Bronchial epithelial cell (primary cell): ENCODE results near the gene HOXA3. TPM values are rescaled to one million over a fixed set of nuclear protein-coding genes. Genes with fewer than 3 reads are reported as not detected.

Source experiments
- DNase-seq: peaks from one replicate; pipeline ENCODE4 v3.0.0-alpha.2; 2010; ENCODE audit warnings: low read depth
- FAIRE-seq: peaks from 2 replicates; lab custom pipeline; 2011; peaks lifted over from hg19 to GRCh38; lab: Jason Lieb, UNC
- H3K27me3 ChIP-seq: 2 replicates; pipeline ENCODE4 v1.5.1; 2011; ENCODE audit warnings: low read length; ENCODE audit not compliant: control insufficient read depth, insufficient read depth
- H3K36me3 ChIP-seq: 2 replicates; pipeline ENCODE4 v1.5.1; 2011; ENCODE audit warnings: low read length; ENCODE audit not compliant: control insufficient read depth, insufficient read depth
- H3K4me3 ChIP-seq: 2 replicates; pipeline ENCODE4 v1.5.1; 2011; ENCODE audit warnings: mild to moderate bottlenecking, low read depth, low read length, control low read depth
- total RNA-seq: library from RNA; depleted of rRNA; stranded (reverse); fragments of >200 nt; gene quantifications from 2 replicates; pipeline ENCODE4 v1.2.1, GENCODE V29; 2014
- TF ChIP-seq, protein P1 (sequence below): IDR thresholded peaks from 2 replicates; pipeline ENCODE4 v1.5.1; 2011; ENCODE audit warnings: mild to moderate bottlenecking, moderate library complexity, low read length, control low read depth, inconsistent platforms; ENCODE audit not compliant: insufficient read depth, severe bottlenecking

The HOXA3 gene
- total RNA-seq, 1 donor from 2014 or later: not detected

DNA sequence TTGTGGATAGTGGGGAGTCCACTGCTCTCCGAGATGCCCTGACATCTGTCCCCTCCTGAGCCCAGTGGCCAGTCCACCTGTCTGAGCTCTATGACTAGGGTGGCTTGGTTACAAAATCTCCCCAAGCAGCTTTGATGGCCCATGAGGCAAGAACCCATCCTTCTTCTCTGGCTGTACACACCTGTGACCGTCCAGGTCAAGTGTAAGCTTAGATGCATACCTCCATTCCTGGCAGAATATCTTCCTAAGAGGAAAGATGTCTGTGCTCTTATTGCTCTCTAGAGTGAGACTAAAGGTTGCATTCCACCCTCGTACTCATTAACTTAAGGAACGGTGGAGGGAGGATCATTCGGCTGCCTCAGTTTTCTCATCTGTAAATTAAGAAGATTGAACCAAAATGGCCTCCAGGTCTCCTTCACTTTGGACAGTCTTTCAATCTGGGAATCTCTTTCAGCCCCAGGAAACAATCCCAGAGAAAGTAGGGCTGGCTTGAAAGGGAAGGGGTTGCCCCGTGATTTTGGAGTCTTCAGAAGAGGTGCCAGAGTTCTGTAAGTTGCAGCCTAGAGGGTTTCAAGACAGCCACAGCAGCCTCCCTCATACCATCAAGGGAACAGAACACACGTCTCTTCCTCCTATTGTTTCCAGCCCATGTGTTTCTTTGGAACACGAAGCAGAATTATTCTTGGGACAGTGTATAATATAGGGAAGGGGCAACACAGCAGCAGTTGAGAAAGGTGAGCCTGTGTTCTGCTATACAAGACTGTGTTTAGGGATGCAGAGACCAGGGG, 27.3 kb downstream of the HOXA3 start:
- TF ChIP-seq, protein P1, sequence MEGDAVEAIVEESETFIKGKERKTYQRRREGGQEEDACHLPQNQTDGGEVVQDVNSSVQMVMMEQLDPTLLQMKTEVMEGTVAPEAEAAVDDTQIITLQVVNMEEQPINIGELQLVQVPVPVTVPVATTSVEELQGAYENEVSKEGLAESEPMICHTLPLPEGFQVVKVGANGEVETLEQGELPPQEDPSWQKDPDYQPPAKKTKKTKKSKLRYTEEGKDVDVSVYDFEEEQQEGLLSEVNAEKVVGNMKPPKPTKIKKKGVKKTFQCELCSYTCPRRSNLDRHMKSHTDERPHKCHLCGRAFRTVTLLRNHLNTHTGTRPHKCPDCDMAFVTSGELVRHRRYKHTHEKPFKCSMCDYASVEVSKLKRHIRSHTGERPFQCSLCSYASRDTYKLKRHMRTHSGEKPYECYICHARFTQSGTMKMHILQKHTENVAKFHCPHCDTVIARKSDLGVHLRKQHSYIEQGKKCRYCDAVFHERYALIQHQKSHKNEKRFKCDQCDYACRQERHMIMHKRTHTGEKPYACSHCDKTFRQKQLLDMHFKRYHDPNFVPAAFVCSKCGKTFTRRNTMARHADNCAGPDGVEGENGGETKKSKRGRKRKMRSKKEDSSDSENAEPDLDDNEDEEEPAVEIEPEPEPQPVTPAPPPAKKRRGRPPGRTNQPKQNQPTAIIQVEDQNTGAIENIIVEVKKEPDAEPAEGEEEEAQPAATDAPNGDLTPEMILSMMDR: no peak
- FAIRE-seq (no peak), DNase-seq (no peak)
- Histone ChIP-seq H3K4me3 (no peak overlapping the region), H3K36me3 (no peaks in the 10 kb centered on the region), H3K27me3 (peaks cover 83% of the 10 kb centered on the region)

DNA sequence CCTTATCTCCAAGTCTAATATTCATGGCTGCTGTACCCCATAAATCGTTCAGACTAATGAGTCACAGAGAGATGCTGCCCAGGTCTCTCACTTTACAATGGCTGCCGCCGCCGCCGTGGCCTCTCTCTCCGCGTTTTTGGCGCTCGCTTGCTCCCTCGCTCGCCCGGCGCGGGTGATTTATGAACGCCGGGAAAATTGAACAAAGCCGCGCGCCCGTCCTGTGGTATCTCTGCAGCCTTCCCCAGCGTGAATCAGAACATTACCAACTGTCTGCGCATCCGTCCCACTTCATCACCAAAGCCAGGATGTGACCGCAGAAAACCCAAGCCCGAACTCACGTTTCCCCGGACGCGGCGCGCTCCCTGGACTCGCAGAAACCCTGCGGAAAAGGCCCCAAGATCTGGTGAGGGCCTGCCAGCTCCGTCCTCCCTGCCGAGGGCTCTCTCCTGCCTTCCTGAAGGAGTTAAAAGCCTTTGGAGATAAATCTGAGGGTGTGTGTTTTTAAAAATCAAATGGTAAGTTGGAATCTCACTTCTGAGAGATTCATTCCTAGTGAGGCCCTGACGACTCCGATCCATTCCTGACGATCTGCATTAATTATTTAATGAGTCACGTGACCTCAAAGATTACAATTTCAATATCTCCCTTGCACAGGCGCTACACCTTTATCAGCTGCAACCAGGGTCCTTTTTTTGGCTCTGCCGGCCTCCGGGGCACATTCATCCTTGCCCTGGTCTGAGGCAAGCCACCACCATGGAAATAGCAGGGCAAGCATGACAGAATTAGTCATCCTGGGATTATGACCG, 28.1 kb downstream of the HOXA3 start:
- no peak for DNase-seq
- no peak overlapping the region for H3K4me3 ChIP-seq

DNA sequence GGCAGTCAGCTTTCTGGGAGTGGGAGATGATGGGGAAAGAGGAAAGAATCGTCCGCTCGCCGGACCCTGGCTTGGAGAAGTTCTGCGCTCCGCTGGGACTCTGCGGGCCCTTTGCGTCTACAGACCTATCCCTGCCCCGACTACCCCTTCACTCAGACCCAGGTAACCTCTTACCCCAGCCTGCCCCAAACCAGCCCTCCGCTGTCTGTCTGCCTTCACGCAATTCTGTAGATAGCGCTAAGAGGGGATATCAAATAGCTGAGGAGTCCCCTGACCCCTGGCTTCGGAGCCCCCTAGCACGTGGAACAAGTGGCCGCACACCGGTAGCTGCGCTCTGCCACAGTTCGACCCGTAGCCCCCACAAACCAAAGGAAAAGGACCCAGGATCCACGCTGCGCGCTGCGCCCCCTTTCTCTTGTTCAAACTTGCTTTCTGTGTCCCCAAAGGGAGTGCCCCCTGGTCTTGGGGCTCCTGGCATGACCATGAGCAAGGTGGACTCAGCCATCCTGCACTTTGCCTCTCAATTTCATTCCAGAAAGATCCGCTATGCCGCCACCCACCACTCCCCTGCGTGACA, 28.8 kb downstream of the HOXA3 start:
- Histone ChIP-seq H3K4me3 (no peak overlapping the region), H3K27me3 (peaks cover 80% of the 10 kb centered on the region), H3K36me3 (no peaks in the 10 kb centered on the region)
- TF ChIP-seq, protein P1: no peak
- no peak for DNase-seq
- no peak for FAIRE-seq

More for the DNA sequence above, 28.1 kb downstream of the HOXA3 start:
- Histone ChIP-seq H3K27me3 (peaks cover 81% of the 10 kb centered on the region), H3K36me3 (no peaks in the 10 kb centered on the region)
- TF ChIP-seq, protein P1: no peak
- FAIRE-seq: no peak

DNA sequence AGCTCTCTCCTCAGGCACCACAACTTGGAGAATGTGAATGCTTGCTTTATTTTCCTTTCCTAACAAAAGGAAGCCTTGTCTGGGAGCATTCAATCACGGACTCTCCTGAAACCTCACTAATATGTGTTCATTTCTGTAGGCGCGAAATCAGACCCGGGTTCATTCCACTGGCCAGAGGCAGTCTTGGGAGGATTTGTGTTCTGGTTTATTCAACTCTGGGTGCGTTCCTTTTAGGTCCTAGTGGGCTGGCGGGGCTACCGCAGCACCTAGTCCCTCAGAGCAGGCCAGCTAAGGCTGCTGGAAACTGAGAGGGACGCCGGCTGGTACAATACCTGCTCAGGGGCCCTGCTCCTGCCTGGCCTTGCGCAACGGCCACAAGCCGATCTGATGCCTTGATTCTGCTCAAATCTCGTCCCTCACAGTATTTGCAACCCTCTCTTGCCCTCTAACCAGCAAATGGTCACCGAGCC, 29.3 kb downstream of the HOXA3 start:
- TF ChIP-seq, protein P1: no peak
- Histone ChIP-seq H3K4me3 (no peak overlapping the region), H3K27me3 (peaks cover 78% of the 10 kb centered on the region), H3K36me3 (no peaks in the 10 kb centered on the region)
- FAIRE-seq (no peak), DNase-seq (no peak)

DNA sequence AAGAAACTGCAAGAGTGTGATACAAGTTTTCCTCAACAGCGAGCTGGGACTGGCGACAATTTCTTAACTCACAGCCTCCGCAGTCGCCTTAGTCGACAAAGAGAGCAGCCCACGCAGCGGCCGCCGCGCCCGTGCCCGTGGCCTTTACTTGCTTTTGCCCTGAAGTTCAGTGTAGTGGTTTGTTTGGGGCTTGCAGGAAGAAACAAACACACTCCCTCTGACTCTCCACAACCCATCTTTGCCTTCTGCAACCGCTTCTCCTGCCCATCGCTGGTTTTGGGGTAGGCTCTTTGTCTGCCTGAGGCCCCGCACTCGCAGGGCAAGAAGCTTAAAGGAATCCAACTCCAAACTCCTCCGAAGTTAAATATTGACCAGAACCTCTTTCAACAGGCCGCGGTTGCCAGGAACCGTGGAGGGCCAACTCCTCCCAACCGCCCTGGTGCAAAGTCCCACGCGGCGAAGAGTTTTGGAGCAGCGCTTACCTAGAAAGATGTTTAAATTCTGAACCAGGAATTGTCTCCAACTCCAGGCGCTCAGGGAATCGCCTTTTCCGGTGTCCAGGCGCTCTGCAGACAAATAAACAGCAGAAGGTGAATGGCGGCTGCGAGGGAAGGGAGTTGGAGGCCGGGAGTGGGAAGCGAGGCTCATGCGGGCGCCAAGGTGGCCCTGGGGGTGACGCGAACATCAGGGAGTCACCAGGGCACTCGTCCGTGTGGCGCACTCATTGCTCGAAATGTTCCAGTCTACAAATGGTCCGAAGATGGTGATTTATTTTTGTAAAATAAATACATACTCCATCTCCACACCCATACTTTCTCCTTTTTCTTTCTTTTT, 30.1 kb downstream of the HOXA3 start:
- TF ChIP-seq, protein P1: no peak
- DNase-seq: no peak
- FAIRE-seq: no peak
- Histone ChIP-seq H3K27me3 (peaks cover 78% of the 10 kb centered on the region), H3K4me3 (no peak overlapping the region), H3K36me3 (no peaks in the 10 kb centered on the region)
